A549 (cell line): ENCODE results near the gene TRAF4.
"Not testable (repeated sequence)": the region's sequence is repeated elsewhere in the genome, so short reads cannot be mapped to it uniquely, and the experiment has no call there.

Experiments used
- CTCF ChIP-seq: fragments of >200 bp; sonication (Bioruptor Twin); formaldehyde crosslinking; IDR thresholded peaks from 3 replicates; pipeline ENCODE4 v1.5.1; 2016
- EHMT2 ChIP-seq: fragments of 200-600 bp; sonication (generic); IDR thresholded peaks from 2 replicates; pipeline ENCODE4 v1.6.1; 2016; ENCODE audit warnings: antibody characterized with exemption, low read depth, mild to moderate bottlenecking, moderate library complexity
- HMGXB4 ChIP-seq: fragments of 250-450 bp; sonication (Bioruptor Pico); IDR thresholded peaks from 2 replicates; pipeline ENCODE4 v1.5.0; 2021; ENCODE audit warnings: mild to moderate bottlenecking, moderate library complexity, borderline replicate concordance
- HOXB13 ChIP-seq: fragments of 250-450 bp; sonication (Bioruptor Pico); IDR thresholded peaks from 2 replicates; pipeline ENCODE4 v1.5.0; 2020; ENCODE audit warnings: low read depth, mild to moderate bottlenecking, moderate library complexity
- MAX ChIP-seq: IDR thresholded peaks from 2 replicates; pipeline ENCODE4 v1.6.1; 2012
- MAZ ChIP-seq: fragments of 150-350 bp; IDR thresholded peaks from 2 replicates; pipeline ENCODE4 v1.6.1; 2014; ENCODE audit warnings: antibody characterized with exemption, low read depth, low read length, borderline replicate concordance
- NPAS2 ChIP-seq: fragments of 250-450 bp; sonication (Bioruptor Pico); IDR thresholded peaks from 2 replicates; pipeline ENCODE4 v1.8.0; 2022; ENCODE audit warnings: mild to moderate bottlenecking, moderate library complexity, borderline replicate concordance
- POLR2A ChIP-seq: IDR thresholded peaks from 2 replicates; pipeline ENCODE4 v1.6.1; 2012; ENCODE audit warnings: mild to moderate bottlenecking, low read length

- TF ChIP-seq HMGXB4; CTCF; NPAS2 (CRISPR knock-in tag); HOXB13 (CRISPR knock-in tag); POLR2A; MAX; MAZ; EHMT2: not testable (repeated sequence)
Observed at GRCh38 chr17:28723836-28724499, 19.8 kb upstream of the TRAF4 start.
